Activated B cell treated with CpG ODN at 0.5 μM for 24 hours (primary cell): ENCODE results near the gene HS3ST2. TPM values are rescaled to one million over a fixed set of nuclear protein-coding genes. Genes with fewer than 3 reads are reported as not detected.
A peak's percentile ranks its signal among the peaks of the same experiment; 100 is the strongest.

Experiments
- ATAC-seq: fragments of 200-7000 bp; cut with Tn5 transposase; one replicate; pipeline ENCODE4 v1.10.0; 2021; ENCODE audit warnings: low read depth, mild to moderate bottlenecking, moderate library complexity
- CTCF ChIA-PET: fragments of 350-600 bp; sonication (Branson Sonifier 250); formaldehyde crosslinking; loops from one replicate; lab custom pipeline; 2021; ENCODE audit warnings: antibody characterized with exemption; lab: Charles Lee
- POLR2A ChIA-PET: fragments of 350-600 bp; sonication (Branson Sonifier 250); formaldehyde crosslinking; loops from one replicate; lab custom pipeline; 2021; ENCODE audit warnings: antibody characterized with exemption; lab: Charles Lee
- DNase-seq: peaks from one replicate; pipeline ENCODE4 v3.0.0; 2022
- H3K27ac Mint-ChIP-seq: one replicate; pipeline ENCODE4 v1.8.0; 2020; ENCODE audit warnings: mixed read lengths
- H3K27me3 Mint-ChIP-seq: one replicate; pipeline ENCODE4 v1.8.0; 2021; ENCODE audit warnings: mixed read lengths
- H3K36me3 Mint-ChIP-seq: one replicate; pipeline ENCODE4 v1.8.0; 2021; ENCODE audit warnings: low read depth, mixed read lengths
- H3K4me1 Mint-ChIP-seq: one replicate; pipeline ENCODE4 v1.8.0; 2021; ENCODE audit warnings: mixed read lengths
- H3K4me3 Mint-ChIP-seq: one replicate; pipeline ENCODE4 v1.8.0; 2020; ENCODE audit warnings: mild to moderate bottlenecking, mixed read lengths
- H3K9me3 Mint-ChIP-seq: one replicate; pipeline ENCODE4 v1.8.0; 2020; ENCODE audit warnings: mixed read lengths
- CTCF ChIP-seq: fragments of 200-600 bp; IDR thresholded peaks from one replicate; pipeline ENCODE4 v1.8.0; 2022; ENCODE audit warnings: antibody characterized with exemption, mild to moderate bottlenecking
- intact Hi-C: fragments of 100-400 bp; cut with micrococcal nuclease; formaldehyde crosslinking; loops from one replicate; pipeline ENCODE4 v1.15.1; 2024
- total RNA-seq: library from RNA; stranded (reverse); gene quantifications from 2 replicates; pipeline ENCODE4 v1.2.3, GENCODE V29; 2022

Gene HS3ST2
- total RNA-seq, 1 donor from 2014 or later, result not detected

- no peak for TF ChIP-seq CTCF
- Mint-ChIP-seq H3K36me3 (no peaks in the 10 kb centered on the region), H3K4me1 (peaks cover 4% of the 10 kb centered on the region), H3K4me3 (no peak overlapping the region), H3K9me3 (no peaks in the 10 kb centered on the region), H3K27me3 (peaks cover 11% of the 10 kb centered on the region), H3K27ac (no peak overlapping the region)
- DNase-seq (no peak), ATAC-seq (no peak)
- ChIA-PET CTCF (no interaction called here), POLR2A (no interaction called here)
- intact Hi-C loops, result no loop called here
Measured at GRCh38 chr16:22941970-22942501, 128.1 kb downstream of the HS3ST2 start.

DNA sequence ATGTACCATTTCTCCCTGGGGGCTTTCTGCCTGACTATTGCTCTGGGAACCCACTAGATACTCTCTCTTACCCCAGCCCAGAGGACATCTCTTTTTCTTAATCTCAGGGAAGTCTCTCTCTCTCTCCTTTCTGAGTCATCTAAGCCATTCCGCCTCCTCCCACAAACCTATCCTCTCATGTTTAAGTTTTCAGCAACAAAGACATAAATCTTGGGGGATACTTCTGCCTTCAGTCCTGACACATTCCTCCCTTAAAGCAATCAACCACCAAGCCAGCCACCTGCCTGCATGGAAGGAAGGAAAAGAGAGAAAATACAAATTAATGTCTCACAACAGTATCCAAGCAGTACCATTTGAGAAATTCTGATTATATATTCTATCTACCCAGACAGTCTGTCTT, 128.8 kb downstream of the HS3ST2 start:
- ChIA-PET POLR2A (no interaction called here), CTCF (no interaction called here)
- TF ChIP-seq CTCF, result no peak
- H3K27me3 Mint-ChIP-seq, result peaks cover 11% of the 10 kb centered on the region
- H3K36me3 Mint-ChIP-seq, result no peaks in the 10 kb centered on the region
- H3K27ac Mint-ChIP-seq, result no peak overlapping the region
- no peaks in the 10 kb centered on the region for H3K9me3 Mint-ChIP-seq
- ATAC-seq, result no peak
- DNase-seq, result no peak
- intact Hi-C loops, result no loop called here
- H3K4me3 Mint-ChIP-seq, result no peak overlapping the region
- peaks cover 6% of the 10 kb centered on the region for H3K4me1 Mint-ChIP-seq

DNA sequence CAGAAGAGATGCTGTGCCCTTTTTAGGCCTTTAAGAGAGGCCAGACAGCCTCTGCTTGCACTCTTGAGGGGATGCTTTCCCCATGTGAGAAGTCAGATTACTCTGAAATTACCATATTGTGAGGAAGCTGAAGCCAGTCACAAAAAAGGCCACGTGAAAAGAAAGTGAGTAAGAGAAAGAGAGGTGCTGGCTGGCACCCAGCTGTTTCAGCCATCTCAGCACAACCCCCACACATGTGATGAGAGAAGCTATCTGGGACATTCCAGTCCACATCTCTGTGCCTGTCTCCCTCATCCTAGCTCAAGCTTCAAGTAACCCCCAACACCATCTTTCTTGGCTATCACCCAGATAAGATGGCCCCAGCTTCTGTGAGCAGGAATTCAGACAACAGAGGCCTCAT, 131.4 kb downstream of the HS3ST2 start:
- DNase-seq (no peak), ATAC-seq (no peak)
- POLR2A ChIA-PET, result no interaction called here
- peaks cover 18% of the 10 kb centered on the region for H3K27me3 Mint-ChIP-seq
- H3K9me3 Mint-ChIP-seq, result no peaks in the 10 kb centered on the region
- CTCF ChIA-PET, result no interaction called here
- H3K4me1 Mint-ChIP-seq, result peaks cover 11% of the 10 kb centered on the region
- no peaks in the 10 kb centered on the region for H3K36me3 Mint-ChIP-seq
- H3K27ac Mint-ChIP-seq, result no peak overlapping the region
- TF ChIP-seq CTCF, result no peak
- intact Hi-C loops, result no loop called here
- no peak overlapping the region for H3K4me3 Mint-ChIP-seq

- H3K4me1 Mint-ChIP-seq, result peaks cover 11% of the 10 kb centered on the region
Measured at GRCh38 chr16:22946433-22946832, 132.5 kb downstream of the HS3ST2 start.

DNA sequence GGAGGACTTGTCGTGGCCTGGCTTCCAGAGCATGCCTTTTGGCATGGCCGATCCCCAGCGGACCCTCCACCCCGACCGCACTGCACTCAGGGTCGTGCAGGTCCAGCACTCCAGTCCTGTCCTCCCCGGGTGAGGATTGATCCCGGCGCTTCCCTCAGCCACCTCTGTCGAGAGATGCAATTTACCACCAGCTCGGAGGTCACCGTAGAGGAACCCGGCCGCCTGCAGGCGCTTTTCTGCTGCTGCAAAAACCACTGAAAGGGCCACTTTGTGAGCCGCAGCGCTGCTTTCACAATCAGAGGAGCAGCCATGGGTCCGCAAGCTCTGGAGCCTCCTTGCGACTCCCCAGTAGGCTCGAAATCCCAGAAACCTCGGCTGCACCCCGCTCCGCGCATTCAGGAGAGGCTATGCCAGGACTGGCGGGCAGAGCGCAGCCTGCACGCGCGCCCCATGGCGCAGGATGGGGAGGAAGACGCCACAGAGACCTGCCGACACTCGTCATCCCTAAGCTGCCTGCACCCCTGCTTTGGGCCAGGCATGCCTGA, 134.2 kb downstream of the HS3ST2 start:
- Mint-ChIP-seq H3K27ac (no peak overlapping the region), H3K9me3 (no peaks in the 10 kb centered on the region), H3K27me3 (peaks cover 26% of the 10 kb centered on the region), H3K4me1 (peaks cover 11% of the 10 kb centered on the region), H3K36me3 (no peaks in the 10 kb centered on the region), H3K4me3 (peak overlapping the region; percentile 46)
- ATAC-seq, result peak; percentile 40
- ChIA-PET POLR2A (no interaction called here), CTCF (no interaction called here)
- intact Hi-C loops, result loop anchor here (1.0 to 2.0 kb wide), 3 partner anchors 1239 to 1394 kb away; no protein-coding TSS in a partner anchor
- TF ChIP-seq CTCF, result no peak
- DNase-seq, result no peak

More at GRCh38 chr16:22946433-22946832, 132.5 kb downstream of the HS3ST2 start:
- ATAC-seq (no peak), DNase-seq (no peak)
- H3K27ac Mint-ChIP-seq, result no peak overlapping the region
- ChIA-PET POLR2A (no interaction called here), CTCF (interaction anchor here (0.7 kb wide), 1 partner anchor 309 kb away, joined by 3 read pairs; no protein-coding TSS in a partner anchor)
- no peak for TF ChIP-seq CTCF
- H3K4me3 Mint-ChIP-seq, result no peak overlapping the region
- no peaks in the 10 kb centered on the region for H3K36me3 Mint-ChIP-seq
- no peaks in the 10 kb centered on the region for H3K9me3 Mint-ChIP-seq
- peaks cover 24% of the 10 kb centered on the region for H3K27me3 Mint-ChIP-seq
- intact Hi-C loops, result no loop called here
